C4-2B (cell line): ENCODE results near the gene INPP5F.

Source experiments
- ZFX ChIP-seq: fragments of 450-650 bp; IDR thresholded peaks from 2 replicates; pipeline ENCODE4 v1.6.1; 2017
- TF ChIP-seq, protein P1 (sequence below): fragments of 450-650 bp; conservative IDR thresholded peaks from 2 replicates; pipeline ENCODE4 v1.5.1; 2017; ENCODE audit warnings: mild to moderate bottlenecking

DNA sequence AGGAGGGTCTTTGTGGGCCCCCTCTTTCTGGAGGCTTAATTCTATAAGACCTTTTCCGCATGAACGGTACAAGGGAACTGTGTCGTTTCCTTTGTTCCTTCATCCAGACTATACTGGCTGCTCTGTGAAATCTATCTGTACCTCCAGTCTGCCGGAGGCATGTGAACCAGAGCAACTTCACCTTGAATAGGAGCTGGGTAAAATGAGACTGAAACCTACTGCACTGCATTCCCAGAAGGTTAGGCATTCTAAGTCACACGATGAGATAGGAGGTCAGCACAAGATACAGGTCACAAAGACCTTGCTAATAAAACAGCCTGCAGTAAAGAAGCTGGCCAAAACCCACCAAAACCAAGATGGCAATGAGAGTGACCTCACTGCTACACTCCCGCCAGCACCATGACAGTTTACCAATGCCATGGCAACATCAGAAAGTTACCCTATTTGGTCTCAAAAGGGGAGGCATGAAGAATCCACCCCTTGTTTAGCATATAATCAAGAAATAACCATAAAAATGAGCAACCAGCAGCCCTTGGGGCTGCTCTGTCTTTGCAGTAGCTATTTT is 36.8 kb upstream of the INPP5F start:
- TF ChIP-seq, protein P1, sequence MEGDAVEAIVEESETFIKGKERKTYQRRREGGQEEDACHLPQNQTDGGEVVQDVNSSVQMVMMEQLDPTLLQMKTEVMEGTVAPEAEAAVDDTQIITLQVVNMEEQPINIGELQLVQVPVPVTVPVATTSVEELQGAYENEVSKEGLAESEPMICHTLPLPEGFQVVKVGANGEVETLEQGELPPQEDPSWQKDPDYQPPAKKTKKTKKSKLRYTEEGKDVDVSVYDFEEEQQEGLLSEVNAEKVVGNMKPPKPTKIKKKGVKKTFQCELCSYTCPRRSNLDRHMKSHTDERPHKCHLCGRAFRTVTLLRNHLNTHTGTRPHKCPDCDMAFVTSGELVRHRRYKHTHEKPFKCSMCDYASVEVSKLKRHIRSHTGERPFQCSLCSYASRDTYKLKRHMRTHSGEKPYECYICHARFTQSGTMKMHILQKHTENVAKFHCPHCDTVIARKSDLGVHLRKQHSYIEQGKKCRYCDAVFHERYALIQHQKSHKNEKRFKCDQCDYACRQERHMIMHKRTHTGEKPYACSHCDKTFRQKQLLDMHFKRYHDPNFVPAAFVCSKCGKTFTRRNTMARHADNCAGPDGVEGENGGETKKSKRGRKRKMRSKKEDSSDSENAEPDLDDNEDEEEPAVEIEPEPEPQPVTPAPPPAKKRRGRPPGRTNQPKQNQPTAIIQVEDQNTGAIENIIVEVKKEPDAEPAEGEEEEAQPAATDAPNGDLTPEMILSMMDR, result no peak
- TF ChIP-seq ZFX, result no peak
